RWPE1 (cell line): ENCODE measurements around the gene LZTR1.
"Not testable (repeated sequence)": the region's sequence is repeated elsewhere in the genome, so short reads cannot be mapped to it uniquely, and the experiment has no call there.

Source experiments
- CTCF ChIA-PET: fragments of 350-600 bp; sonication (Branson Sonifier 250); formaldehyde crosslinking; extraction: SDS; loops from one replicate; lab custom pipeline; 2021; lab: Yijun Ruan, JAX
- POLR2A ChIA-PET: fragments of 400-600 bp; formaldehyde crosslinking; extraction: SDS; loops from one replicate; lab custom pipeline; 2020; ENCODE audit warnings: antibody characterized with exemption; ENCODE audit not compliant: low non-redundant PET; lab: Yijun Ruan, JAX
- DNase-seq: peaks from one replicate; pipeline ENCODE4 v3.0.0; 2012; ENCODE audit warnings: low spot score
- H3K27ac ChIP-seq: fragments of 450-650 bp; 2 replicates; pipeline ENCODE4 v1.5.1; 2017
- CTCF ChIP-seq: fragments of 450-650 bp; conservative IDR thresholded peaks from 2 replicates; pipeline ENCODE4 v1.5.1; 2017; ENCODE audit warnings: low read depth, mild to moderate bottlenecking

The LZTR1 gene

GRCh38 chr22:21045585-21046294, 63.6 kb downstream of the LZTR1 start, which contains the start of gene LRRC74B:
LRRC74B (plus strand) TSS chr22:21045946; CDS start chr22:21045987, 41 bp downstream.
- ChIA-PET POLR2A (interaction anchor here (0.5 kb wide), 1 partner anchor 31 kb away, joined by 9 read pairs; no protein-coding TSS in a partner anchor), CTCF (interaction anchor here (0.5 kb wide), 1 partner anchor 177 kb away, joined by 3 read pairs; no protein-coding TSS in a partner anchor)
- H3K27ac ChIP-seq = peak within 1 kb of the TSS; percentile 83

GRCh38 chr22:21047035-21047661, 65.1 kb downstream of the LZTR1 start:
- CTCF ChIA-PET = no interaction called here
- no peak for TF ChIP-seq CTCF
- H3K27ac ChIP-seq = no peak overlapping the region
- POLR2A ChIA-PET = interaction anchor here (0.6 kb wide), 1 partner anchor 32 kb away, joined by 3 read pairs; no protein-coding TSS in a partner anchor
- DNase-seq = no peak

More at GRCh38 chr22:21045585-21046294, 63.6 kb downstream of the LZTR1 start, which contains the start of gene LRRC74B:
- peak; percentile 92 for DNase-seq
- no peak for TF ChIP-seq CTCF

- no peak for TF ChIP-seq CTCF
- ChIA-PET CTCF (no interaction called here), POLR2A (no interaction called here)
- H3K27ac ChIP-seq = no peak overlapping the region
- DNase-seq = no peak
Measured at GRCh38 chr22:21047730-21048129, 65.6 kb downstream of the LZTR1 start.

- H3K27ac ChIP-seq, DNase-seq, CTCF ChIA-PET, POLR2A ChIA-PET: not testable (repeated sequence)
Measured at GRCh38 chr22:21048448-21048847, 66.4 kb downstream of the LZTR1 start.
